ENCODE results near the gene PRDX1.

- no peak for TF ChIP-seq CTCF (conservative IDR thresholded peaks at IDR 0.05 in 1 of 2, IDR thresholded peaks at IDR 0.05 in 1 of 2; ENCODE audit: extremely low read depth in 1 of 2, insufficient read depth in 1 of 2, low read depth in 1 of 2, low read length in 2 of 2)
- no peak for TF ChIP-seq EZH2 (IDR thresholded peaks at IDR 0.05; ENCODE audit: borderline replicate concordance, low read length)
Observed at GRCh38 chr1:45465277-45465676, 56.4 kb downstream of the PRDX1 start.
